IMR-90 (cell line): Measurements from ENCODE around the gene EPB41L1.

Experiments
- CEBPB ChIP-seq: IDR thresholded peaks from 2 replicates; pipeline ENCODE4 v1.6.1; 2012; ENCODE audit warnings: low read depth, low read length, improper control_type of control experiment
- CTCF ChIP-seq: conservative IDR thresholded peaks from 2 replicates; pipeline ENCODE4 v1.5.1; 2012; ENCODE audit warnings: mild to moderate bottlenecking, low read depth, low read length, improper control_type of control experiment
- MAZ ChIP-seq: IDR thresholded peaks from 2 replicates; pipeline ENCODE4 v1.6.1; 2012; ENCODE audit warnings: low read depth, mild to moderate bottlenecking, low read length, improper control_type of control experiment, moderate library complexity, borderline replicate concordance
- POLR2A ChIP-seq: IDR thresholded peaks from 2 replicates; pipeline ENCODE4 v1.6.1; 2012; ENCODE audit warnings: mild to moderate bottlenecking, low read depth, low read length
- RFX5 ChIP-seq: IDR thresholded peaks from 2 replicates; pipeline ENCODE4 v1.8.0; 2012; ENCODE audit warnings: low read depth, mild to moderate bottlenecking, low read length, moderate library complexity
- USF2 ChIP-seq: fragments of 150-350 bp; IDR thresholded peaks from 2 replicates; pipeline ENCODE4 v1.6.1; 2017; ENCODE audit warnings: mild to moderate bottlenecking, antibody characterized with exemption, low read length, low read depth

DNA sequence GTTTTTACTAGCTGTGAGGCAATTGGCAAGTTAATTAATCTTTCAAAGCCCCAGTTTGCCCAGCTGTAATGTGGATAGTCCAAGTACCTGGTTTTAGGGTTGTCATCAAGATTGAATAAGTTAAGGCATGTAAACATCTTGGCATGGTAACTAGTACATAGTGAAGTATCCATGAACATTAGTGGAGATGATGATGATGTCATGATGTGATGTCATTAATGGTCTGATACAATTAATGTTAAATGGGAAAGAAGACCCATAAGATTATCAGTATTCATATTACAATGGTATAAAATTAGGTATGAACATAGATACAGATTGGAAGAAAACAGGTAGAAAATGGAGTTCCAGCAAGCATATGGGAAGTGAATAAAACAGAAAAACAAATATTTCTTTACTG is 5.3 kb downstream of the EPB41L1 start:
- TF ChIP-seq USF2 = no peak
- no peak for TF ChIP-seq CEBPB
- no peak for TF ChIP-seq CTCF
- TF ChIP-seq MAZ = no peak
- TF ChIP-seq POLR2A = no peak
- no peak for TF ChIP-seq RFX5
